Uterus (tissue), 2 donors: ENCODE results near the gene LMCD1.

ENCODE experiments used
- CTCF ChIP-seq, 4 experiments: fragments of 200-600 bp in 2 of 4; fragments of 450-650 bp in 2 of 4; sonication (generic) in 2 of 4; IDR thresholded peaks; one replicate each; pipeline ENCODE4 v1.5.1; 2016 to 2019; ENCODE audit warnings: antibody characterized with exemption in 4 of 4, mild to moderate bottlenecking in 2 of 4, moderate library complexity in 1 of 4
- POLR2A ChIP-seq, 2 donors: fragments of 450-650 bp; IDR thresholded peaks; one replicate each; pipeline ENCODE4 v1.6.1; 2016; ENCODE audit warnings: antibody characterized with exemption in 2 of 2, mild to moderate bottlenecking in 1 of 2, moderate library complexity in 1 of 2

- no peak for TF ChIP-seq POLR2A (IDR thresholded peaks at IDR 0.05)
- TF ChIP-seq CTCF (IDR thresholded peaks at IDR 0.05) = no peak
These were observed 117.3 kb downstream of the LMCD1 start for GRCh38 chr3:8618950-8619349.
